Embryonic facial prominence (tissue), 1 donor: ENCODE measurements around the gene PRSS50.

Experiments
- DNase-seq: peaks from one replicate; pipeline ENCODE4 v3.0.0-alpha.2; 2016; ENCODE audit errors: extremely low spot score

PRSS50 gene

DNA sequence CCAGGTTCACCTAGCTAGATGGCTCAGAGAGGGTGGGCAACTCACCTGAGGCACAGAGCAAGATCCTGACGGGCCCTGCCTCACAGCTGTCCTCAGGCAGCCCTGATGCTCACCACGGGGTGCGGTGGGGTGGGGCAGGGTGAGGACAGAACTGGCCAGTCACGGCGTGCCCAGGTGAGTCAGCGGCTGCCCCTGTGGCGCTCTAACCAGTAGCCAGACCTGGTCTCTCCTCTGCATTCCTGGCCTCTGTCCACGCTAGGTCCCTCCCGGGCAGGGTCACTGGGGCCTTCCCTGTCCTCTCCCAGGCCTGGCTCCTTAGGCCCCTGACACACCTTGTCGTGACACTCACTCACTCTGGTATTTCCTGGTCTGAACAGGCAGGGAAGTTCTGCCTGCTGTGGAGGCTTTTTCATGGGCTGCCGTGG lies 25.1 kb downstream of the PRSS50 start:
- DNase-seq, result no peak

DNA sequence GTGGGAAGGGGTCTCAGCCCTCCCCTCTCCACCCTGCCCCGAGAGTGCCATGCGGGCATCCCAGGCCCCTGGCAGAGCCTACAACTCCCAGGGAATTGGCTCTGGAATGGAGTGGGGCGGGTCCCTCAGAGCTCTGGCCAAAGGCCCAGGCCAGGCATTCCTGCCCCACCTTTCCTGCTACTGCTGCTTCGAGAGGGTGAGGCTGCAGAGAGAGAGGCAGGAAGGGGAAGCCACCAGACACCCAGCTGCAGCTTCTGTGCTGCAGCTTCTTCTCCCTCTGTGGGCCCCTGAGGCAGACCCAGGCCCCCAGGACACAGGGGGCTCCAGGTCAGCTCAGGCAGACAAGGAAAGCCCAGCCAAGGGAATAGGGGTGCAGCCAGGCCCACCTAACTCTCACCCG lies 26.9 kb downstream of the PRSS50 start:
- no peak for DNase-seq

DNA sequence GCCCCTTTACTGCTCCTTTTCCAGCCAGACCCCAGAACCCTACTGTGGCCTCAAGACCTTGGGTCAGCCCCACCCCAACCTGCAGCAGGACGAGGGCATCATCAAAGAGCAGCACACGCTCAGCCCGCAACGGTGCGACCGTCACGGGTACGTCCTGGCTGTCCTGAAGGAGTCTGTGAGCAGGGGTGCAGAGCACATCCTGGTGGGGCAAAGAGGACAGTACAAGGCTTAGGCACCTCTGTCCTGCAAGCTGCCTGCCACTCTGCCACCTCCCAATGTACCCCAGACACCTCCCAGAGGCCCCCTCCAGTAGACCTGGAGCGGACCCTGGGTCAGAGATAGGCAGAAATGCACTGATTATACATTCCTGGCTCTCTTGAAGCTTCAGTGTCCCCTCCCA lies 32.2 kb downstream of the PRSS50 start:
- DNase-seq, result no peak

DNA sequence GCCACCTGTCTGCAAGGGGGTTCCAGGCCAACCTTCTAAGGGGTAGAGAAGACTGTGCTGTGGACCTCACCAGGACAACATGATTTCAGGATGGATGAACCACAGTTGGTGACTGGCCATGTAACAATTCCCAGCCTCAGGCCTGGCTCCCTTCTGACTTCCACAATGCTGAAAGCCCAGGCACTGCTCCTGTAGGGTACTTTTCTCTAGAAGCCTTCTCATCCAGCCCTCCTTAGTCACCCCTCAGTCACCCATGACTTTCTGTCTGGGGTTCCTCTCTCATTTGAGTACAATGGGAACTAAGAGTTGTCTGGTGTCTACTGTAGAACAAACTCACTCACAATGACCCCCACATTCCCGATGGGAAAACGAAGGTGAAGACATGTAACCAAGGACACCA lies 32.8 kb downstream of the PRSS50 start:
- no peak for DNase-seq

DNA sequence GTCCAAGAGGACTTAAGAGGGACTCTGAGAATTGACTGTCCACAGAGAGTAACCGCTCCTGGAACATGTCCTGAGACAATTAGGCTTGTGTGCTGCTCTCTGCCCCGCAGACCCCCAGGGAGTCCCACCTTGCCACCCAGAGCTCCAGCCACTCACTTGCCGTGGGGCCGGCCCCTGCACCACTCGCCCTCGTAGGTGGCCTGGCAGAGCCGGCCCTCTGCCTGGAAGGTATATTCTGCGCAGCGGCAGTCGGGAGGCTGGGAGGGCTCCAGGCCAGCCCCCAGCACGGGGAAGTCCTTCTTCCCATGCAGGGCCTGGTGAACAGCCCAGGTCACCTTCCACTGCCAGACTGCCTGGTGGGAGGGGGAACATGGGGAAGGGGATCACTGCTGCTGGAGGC lies 34.7 kb downstream of the PRSS50 start:
- DNase-seq, result no peak

DNA sequence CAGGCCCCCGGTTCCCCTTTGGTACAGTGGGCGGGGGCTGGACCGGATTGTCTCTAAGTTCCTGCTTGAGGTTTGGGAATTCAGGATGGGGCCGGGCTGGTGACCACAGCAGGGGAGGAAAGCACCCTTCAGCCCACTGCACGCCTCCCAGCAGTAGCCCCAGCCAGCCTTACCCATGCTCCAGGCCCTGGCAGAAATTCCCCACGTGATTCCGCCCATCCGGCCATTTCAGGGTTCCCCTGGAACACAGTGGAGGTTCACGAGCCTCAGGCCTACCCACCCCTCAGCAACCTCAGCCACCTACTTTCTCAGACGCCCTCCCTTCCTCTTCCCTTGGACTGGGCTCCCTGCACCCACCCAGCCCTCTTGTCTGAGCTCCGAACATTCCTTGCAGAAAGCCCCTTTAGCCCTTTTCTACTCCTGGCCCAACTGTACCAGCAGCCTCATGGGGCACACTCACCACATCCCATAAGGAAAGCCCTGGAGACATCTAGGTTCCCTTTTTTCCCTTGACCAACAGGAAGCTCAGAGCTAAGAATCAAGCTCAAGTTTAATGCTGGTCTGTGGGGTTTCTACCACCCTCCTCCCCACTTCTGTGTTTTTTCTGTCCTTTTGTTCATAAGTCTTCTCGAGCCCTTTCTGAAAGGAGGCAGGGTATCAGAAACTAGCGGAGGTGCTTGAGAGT lies 35.7 kb downstream of the PRSS50 start:
- DNase-seq, result no peak

DNA sequence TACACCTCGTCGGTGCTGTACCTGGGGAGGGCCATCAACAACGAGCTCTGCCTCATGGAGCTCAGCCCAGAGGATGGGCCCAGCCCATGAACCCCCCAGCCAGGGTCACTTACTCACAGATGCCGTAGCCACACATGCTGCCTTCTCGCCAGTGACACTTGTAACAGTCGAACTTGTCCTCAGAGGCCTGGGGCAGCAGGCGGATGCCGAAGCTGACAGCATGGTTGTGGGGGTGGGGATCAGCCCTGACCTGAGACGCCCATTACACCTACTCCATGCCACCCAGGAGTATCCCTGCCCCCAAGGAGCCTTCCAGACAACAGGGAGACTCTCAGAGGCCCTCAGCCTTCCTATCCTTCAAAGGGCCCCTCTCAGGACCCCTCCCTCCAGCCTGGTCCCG lies 36.3 kb downstream of the PRSS50 start:
- no peak for DNase-seq

DNA sequence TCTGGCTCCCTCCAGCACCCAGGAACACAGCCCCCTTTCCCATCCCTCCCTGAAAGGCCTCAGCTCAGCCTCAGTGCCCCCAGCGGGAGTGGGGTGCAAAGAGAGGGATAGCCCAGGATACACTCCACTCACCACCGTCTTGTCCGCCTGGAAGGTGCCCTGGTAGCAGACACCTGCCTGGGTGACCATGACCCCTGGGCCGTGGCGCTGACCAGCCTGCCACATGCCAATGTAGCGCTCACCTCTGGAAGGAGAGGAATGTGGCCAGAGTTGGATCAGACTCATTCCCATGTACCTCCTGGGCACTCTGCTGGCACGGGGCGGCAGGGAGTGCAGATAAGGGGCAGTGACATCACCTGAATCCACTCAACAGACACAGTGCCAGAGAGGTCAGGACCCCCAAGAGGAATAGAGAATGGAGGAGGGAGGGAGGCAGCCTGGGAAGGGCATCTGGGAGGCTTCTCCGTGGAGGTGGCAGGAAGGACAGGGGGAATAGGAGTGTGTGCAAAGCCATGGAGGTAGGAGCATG lies 37.3 kb downstream of the PRSS50 start:
- DNase-seq, result no peak

DNA sequence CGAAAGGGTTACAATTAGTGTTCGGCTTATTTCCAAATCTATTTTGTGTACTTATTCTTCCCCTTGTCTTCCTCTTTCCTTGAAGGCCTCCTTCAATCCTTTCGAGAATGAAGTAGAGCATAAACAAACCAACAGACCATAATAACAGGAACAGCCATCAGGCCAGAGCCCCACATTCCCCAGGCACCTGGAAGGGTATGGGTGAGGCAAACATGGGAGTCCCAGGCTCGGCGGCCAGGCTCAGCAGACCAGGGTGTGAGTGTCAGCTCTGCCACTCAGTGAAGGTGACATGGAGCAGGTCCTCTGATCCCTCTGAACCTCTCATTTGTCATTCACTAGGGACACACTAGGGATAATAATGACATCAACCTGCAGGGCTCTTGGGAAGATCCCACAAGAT lies 38.0 kb downstream of the PRSS50 start:
- no peak for DNase-seq

DNA sequence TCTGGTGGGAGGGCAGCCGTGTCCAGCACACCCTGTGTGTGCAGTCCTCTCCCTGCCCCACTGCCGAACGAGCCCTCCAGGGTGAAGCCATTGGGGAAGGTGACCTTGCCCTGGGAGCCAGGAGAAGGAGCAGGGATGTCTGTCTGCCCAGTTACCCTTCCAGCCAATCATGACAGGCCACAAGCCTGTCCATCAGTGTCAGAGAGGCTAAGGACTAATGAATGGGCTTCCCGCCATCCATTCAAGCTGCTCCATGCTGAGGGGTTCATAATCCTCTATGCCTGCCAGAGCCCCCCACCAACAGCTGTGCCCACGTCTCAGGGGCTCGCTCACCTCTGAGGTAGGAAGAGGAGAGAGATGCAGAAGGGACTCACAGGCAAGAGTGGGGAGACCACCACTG lies 39.4 kb downstream of the PRSS50 start:
- DNase-seq, result no peak

DNA sequence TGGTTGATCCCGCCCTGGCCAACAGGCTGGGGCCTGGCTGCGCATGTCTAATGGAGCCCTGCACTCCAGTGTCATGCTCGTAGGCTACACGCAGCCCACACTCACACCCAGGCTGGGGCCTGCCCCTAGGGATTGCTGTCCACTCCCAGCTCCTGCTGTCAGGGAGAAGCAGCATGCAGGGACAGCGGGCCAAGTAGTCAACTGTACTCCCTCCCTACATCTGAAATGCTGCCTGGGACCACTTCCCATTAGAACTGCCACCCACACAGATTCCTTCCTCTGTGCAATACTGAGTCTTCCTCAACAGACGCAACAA lies 40.3 kb downstream of the PRSS50 start:
- no peak for DNase-seq

DNA sequence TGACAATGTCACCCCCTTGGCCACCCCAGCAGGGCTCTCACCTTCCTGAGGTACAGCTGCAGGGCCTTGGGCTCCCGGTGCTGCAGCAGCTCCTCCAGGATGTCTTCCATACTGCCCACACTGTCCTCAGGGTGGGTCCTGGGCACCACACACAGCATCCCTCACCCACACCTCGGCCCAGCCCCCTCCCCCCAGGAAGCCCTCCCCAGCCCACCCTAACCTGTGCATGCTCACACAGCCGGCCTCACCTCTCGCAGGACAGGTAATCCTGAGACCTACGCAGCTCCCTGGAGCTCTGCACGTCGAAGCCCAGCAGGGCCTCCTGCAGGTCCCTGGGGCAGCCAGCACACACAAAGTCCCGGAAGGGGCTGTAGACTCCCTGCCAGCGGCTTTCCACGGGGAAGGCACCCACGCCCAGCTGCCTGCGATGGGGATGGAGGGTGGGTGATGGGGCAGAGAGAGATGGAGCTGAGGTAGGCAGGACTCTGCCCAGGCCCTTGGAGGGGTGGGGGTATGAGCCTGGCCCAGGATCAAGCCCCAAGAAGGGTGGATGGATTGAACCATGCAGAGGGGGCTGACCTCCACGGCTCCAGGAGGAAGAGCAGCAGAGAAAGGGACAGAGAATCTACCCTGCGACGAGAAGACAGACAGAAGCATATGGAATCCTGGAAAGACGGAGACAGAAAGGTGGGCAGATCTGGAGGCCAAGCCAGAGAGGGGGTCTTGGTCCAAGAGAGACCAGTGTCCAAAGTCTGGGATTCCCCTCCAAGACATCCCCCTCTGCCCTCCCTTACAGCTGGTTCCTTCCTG lies 40.9 kb downstream of the PRSS50 start:
- DNase-seq, result no peak

DNA sequence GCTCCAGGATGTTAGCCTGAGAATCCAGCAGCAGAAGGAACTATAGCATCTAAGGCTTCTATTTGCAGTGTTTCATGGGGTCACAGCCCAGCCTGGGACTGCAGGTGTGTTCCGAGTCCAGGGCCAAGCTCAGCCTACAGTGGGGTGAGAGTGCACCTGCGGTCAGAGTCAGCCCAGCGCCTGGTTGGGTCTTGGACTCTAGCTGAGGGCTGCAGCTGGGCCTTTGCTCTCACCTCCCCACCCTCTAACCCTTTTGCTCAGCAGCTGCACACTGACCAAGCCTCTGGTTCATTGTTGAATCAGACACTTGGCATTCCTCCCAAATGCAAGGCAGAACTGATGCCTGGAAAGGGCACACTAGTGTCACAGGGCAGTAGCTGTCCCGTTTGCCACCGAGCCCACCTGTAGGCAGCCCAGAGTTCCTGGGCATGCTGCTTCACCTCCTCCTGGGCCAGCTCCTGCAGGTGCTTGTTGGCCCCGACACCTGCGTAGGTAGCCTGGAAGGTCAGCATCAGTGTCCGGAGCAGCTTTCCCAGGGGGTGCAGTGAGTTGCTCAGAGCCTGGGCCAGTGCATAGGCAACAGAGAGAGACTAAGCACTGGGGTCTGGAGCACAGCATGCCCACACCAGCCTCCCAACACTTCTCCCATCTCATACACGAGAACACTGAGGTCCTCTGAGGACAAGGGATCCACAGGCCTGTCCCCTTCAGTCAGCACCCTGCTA lies 41.7 kb downstream of the PRSS50 start:
- no peak for DNase-seq

DNA sequence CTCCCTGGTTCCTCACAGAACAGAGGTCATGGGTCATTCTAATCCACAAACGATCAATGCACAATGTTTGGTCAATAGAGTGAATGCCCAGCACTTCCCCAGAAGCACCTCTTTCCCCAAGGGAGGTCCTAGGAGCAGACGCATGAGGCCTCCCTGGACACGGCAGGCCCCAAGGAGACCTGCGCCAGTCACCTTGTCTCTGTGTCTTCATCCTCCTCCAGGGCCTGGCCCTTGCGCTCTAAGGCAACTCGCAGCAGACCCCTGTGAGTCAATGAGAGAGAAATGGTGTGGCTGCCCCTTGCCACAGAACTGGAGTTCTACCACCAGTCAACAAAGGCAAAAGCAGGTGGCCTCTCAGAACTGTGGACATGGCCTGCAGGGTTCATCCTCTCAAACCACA lies 42.2 kb downstream of the PRSS50 start:
- DNase-seq, result no peak

DNA sequence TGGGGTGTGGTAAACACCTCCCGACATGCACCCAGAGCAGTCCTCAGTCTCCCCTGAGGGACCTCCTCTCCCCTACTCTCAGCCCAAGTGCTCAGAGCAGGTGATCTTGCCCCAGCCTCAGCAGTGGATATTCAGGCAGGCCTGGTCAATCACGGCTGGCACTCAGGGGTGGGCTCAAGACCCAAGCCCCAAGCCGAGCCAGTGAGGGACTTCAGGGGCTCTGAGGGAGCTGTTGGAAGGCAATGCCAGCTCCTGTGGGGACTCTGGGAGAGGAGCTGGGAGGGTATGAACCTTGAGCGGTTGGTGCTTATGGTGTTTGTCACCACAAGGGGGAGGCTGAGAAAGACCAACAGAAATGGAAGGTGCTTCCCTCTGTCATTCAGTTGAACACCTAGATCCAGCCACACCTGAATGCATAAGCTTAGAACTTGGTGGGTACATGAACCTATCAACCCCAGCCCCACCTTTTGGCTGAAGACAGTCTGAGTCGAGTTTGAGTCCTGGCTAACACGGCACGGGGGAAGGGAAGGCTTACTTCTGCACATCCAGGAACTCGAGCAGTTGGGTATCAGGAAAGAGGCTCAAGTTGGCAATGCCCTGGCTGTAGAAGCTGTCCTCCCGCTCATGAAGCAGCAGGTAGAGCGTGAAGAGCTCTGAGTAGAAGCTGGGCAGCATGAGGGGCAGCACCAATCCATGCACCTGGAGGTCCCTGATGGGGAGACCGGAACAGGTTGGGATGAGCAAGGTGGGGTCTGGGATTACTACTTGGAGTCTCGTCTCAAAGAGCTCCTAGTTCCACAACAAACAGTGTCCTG lies 43.4 kb downstream of the PRSS50 start:
- no peak for DNase-seq

DNA sequence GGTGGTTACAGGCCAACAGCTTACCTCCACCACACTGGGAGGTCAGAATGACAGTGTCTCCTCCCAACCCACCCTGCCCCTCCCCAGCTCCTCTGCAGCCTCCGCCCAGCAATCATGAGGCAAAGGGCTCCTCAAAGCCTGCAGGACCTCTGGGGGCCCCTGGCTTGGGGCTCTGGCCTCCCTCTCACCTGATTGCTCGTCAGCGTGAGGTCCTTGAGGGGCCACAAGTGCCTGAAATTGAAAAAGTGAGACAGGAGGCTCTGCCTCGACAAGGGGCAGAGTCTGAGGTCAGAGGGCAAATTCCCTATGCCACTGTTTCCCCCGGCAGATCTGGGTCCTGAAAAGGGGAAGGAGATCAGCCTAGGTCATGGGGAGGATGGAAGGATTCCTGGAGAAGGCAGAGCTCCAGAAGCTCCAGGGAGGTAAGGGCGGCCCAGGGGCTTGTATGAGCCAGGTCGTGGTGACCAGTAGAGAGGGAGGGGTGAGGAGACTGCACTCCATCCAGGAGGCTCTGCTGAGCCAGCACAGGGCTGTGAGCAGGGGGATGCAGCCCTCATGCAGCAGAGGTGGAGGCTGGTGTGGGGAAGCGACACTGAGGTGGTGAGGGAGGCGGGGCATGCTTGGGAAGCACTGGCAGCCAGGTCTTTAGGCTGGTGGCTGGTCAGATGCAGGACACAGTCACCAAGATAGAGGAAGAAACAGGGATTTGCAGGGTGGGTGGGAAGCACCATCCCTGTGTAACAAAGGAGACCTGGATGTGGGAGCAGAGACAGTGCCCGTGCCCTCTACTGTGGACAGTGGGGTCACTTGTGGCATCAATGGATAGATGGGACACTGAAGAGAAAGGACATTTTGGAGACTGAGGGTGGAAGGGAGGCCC lies 44.3 kb downstream of the PRSS50 start:
- no peak for DNase-seq

DNA sequence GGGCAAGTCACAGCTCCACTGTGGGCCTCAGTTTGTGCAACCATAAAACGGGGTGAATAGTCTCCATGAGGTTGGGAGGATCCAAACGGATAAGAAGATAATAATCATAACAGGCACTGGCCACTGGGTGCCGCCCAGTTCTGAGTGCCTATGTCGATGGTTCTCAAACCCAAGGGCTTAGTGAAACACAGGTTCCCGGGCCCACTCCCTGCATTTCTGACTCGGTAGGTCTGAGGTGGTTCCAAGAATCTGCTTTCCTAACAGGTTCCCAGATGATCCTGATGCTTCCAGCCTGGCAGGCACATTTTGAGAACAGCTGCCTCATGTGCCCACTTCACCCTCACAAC lies 45.3 kb downstream of the PRSS50 start:
- DNase-seq, result no peak

DNA sequence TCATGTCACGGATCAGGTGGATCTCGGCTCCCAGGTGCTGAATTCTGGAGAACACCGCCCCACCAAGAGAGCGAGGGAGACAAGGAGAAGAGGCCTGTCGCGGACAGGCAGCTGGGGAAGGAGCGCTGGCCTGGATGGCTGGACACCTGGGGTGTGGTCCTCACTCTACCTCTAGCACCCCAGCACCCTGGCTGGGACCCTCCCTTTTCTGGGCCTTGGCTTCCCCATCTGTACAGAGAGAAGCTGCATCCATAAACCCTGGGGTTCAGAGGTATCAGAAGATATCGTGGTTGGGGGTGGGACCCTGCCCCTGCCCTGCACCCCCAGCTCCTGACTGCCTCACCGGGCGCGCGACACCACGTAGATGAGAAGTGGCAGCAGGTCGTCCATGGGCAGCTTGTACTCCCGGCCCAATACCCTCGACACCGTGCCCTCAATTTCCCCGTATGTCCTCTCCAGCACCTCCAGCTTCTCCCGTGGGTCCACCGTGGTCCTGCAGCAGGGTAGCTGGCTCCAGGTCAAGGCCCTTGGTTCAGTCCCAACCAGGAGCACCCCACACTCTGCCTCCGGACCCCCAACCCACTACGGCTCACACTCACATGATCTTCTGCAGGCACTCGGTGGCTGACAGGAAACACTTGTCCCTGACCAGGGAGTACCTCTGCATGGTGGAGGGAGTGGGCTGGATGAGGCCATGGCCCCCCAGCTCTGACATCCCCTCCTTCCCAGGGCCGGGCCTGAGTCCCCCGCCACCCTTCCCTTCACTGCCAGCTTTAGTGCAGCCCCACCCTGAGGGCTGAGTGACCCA lies 45.9 kb downstream of the PRSS50 start:
- no peak for DNase-seq

DNA sequence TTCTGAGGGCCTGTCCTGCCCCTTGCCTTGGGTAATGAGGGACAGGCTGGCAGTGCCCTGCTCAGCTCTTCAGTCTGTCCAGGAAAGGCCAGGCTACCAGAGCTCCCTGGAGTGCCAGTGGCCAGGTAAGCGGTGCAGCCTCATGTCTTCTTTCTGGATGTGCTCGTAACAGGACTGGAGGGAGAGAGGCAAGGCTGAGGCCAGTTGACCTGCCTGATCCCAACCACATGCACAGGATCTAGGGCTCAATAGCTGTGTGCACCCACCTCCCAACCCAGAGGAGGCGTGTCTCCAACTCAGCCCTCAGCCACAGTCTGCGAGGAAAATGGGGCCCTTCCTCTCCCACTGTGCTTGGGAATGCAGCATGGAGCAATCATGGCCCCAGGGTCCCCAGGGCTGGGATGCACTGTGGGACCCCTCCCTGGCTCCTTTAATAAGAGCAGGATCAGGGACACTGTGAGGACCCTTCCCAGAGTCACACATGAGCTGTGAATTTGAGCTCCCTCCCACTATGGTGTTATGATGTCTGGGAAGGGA lies 46.7 kb downstream of the PRSS50 start:
- no peak for DNase-seq
